AG09319 (cell line): ENCODE data around the gene TWIST2.

Experiments used
- DNase-seq: peaks from one replicate; pipeline ENCODE4 v3.0.0-alpha.2; 2010; ENCODE audit warnings: low read depth; ENCODE audit errors: extremely low read depth
- TF ChIP-seq, protein P1 (sequence below): IDR thresholded peaks from 2 replicates; pipeline ENCODE4 v1.5.1; 2011; ENCODE audit warnings: low read depth, mild to moderate bottlenecking, inconsistent platforms, low read length, moderate library complexity

TWIST2 gene

DNA sequence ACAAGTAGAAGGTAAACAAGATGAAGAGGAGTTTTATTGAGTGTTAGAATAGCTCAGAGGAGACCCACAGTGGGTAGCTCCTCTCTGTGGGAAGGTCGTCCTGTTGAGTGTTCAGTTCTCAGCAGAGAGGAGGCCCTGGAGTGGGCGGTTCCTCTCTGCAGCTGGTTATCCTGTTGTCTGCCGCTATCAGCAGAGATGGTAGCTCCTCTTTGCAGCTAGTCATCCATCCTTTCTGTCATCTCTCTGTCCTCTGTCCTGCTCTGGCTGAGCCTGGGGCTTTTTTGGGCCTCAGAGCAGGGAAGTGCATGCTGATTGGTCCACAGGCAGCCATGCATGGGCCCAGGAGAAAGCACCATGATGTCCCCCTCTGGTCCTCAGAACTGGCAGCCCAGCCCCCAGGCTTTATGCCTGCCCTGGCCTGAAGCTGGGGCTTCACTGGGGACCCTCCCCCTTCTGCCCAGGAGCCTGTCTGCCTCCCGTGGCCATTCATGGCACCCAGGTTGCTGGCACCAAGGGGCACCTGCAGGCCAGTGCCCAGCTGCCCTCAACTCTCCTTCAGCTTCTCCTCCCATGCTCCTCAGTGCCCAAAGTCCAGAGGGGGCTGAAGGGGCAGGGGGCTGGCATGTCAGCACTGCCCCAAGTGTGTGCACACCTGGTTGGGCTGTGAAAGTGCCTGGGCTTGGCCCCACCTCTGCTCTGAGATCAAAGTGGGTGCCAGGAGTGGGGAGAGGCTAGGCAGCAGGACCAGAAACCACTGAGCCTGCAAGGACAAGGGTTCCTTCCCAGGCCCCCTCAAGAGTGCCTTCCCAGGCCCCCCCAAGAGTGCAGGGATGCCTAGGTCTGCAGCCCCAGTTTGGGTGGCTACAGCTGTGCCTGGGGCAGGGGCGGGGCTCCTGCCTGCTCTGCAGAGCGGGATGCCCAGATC is 98.7 kb downstream of the TWIST2 start:
- TF ChIP-seq, protein P1, sequence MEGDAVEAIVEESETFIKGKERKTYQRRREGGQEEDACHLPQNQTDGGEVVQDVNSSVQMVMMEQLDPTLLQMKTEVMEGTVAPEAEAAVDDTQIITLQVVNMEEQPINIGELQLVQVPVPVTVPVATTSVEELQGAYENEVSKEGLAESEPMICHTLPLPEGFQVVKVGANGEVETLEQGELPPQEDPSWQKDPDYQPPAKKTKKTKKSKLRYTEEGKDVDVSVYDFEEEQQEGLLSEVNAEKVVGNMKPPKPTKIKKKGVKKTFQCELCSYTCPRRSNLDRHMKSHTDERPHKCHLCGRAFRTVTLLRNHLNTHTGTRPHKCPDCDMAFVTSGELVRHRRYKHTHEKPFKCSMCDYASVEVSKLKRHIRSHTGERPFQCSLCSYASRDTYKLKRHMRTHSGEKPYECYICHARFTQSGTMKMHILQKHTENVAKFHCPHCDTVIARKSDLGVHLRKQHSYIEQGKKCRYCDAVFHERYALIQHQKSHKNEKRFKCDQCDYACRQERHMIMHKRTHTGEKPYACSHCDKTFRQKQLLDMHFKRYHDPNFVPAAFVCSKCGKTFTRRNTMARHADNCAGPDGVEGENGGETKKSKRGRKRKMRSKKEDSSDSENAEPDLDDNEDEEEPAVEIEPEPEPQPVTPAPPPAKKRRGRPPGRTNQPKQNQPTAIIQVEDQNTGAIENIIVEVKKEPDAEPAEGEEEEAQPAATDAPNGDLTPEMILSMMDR: no peak

DNA sequence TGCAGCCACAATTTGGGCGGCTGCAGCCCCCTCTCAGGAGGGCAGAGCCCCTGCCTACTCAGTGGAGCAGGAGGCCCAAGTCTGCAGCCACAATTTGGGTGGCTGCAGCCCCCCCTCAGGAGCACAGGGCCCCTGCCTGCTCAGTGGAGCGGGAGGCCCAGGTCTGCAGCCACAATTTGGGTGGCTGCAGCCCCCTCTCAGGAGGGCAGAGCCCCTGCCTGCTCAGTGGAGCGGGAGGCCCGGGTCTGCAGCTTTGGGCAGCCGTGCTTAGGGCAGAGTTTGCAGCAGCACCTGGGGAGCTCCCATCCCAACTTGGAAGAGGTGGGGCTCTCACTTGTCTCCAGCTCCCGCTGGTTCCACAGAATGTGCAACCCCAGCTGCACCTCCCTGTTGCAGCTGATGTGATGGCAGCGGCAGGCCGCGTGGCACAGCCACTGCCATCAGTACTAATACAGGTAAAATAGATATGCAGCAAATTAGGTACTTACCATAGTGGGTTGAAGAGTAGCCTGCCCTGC is 99.4 kb downstream of the TWIST2 start:
- no peak for DNase-seq
- TF ChIP-seq, protein P1: no peak

More for the DNA sequence above, 98.7 kb downstream of the TWIST2 start:
- no peak for DNase-seq

DNA sequence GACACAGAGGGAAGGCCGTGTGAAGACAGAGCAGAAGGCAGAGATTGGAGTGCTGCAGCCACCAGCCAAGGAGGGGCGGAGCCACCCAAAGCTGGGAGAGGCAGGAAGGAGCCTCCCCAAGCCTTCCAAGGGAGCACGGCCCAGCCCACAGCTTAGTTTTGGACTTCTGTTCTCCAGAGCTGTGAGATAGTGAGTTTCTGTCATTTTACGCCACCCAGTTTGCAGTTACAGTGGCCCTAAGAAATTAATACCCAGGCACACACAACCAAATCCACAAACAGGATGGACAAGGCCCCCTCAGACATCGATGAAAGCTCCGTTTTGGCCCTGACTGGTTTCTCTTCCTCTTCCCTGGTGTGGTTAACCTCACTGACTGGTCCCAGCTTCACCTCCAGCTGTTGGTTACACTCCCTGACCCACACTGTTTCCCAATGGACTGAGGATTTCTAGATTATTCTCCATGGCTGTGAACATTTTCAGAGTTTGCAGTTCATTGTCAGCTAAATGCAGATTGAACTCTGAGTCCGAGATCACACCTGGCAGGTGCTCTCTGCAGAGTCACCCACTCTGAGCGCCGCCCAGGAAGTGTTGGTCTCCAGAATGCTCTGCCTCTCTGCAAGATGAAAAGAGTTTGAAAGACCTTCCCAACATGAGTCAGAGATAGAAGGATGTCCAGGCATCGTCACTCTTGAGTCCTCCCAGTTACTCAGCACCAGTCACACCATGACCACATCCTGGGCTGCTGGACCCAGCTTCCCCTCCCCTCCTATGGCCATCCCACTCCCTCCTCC is 100.2 kb downstream of the TWIST2 start:
- TF ChIP-seq, protein P1: no peak
- DNase-seq: peak; percentile 45

DNA sequence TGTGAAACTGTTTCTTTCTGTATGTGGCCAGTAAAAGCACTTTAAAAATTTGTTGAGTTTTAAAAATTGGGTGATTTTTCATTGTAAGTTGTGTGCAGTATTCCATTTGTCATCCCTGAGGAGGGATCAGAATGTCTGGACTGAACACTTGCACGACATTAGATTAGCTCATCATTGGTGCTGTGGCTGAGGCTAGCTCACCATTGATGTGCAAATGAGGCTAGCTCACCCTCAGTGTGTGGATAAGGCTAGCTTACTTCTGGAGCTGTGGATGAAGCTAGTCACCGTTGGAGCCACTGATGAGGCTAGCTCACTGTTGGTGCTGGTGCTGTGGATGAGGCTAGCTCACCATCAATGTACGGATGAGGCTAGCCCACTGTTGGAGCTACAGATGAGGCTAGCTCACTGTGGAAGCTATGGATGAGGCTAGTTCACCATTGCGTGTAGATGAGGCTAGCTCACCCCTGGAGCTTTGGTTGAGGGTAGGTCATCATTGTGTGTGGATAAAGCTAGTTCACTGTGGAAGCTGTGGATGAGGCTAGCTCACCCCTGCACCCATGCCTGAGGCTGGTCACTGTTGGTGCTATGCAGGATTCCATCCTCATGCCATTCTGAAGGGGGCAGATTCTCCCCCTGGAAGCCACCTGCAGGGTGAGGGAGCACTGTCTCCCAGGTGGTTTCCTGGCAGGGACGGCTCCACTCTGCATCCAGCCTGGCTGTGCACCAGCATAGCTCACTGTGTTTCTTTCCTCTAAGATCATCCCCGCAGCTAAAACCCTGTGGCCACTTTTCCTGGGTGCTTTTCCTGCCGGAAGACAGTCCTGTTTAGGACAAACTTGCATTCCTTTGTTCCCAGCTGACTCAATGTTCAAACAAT is 101.1 kb downstream of the TWIST2 start:
- TF ChIP-seq, protein P1: no peak
- DNase-seq: no peak

DNA sequence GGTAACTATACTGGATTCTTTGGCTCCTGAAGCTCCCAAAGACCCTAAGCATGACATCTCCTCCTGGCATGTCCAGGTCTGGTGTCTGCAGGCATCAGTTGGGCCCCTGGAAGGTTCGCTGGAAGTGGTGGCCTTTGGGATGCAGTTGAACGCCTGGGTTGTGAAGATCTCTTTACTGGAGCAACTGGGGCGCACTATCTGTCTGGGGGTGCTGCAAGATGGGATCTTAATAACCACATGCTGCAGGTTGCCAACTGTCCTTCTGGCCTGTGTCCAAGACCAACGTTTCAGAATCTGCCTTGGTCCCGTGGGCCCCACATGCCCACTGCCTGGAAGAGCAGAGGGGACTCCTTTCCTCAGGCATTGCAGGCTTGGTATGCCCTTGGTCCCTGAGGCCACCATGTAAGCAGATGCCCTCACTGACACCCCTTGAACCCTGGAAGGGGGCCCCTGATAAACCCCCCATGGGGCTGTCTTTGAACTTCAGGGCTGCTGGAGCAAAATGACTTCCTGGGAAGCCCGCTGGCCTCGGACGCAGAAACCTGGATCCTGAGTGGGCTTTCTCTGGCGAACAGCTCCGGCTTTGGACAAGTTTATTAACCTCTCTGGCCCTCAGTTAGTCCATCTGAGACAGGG is 101.9 kb downstream of the TWIST2 start:
- TF ChIP-seq, protein P1: no peak
- DNase-seq: no peak

DNA sequence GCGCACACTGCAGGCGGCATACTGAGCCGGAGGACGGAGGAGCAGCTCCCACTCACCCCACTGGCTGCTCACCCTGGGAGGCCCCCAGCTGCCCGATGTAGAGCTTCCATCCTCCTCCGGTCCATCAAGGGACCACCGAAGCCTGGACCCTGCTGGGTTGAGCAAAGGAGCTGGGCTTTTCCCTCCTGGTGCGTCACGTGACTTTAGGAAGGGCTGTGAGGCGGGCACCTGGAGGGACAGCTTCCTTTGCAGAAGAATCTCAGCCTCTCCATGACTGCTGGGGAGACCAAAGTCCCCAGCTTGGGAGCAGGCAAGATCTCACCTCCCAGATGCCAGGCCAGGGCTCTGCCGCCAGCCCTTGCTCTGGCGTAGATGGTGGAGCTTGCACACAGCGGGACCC is 102.7 kb downstream of the TWIST2 start:
- TF ChIP-seq, protein P1: no peak
- DNase-seq: no peak
